ENCODE measurements around the gene MEIS2.

MEIS2 gene

GRCh38 chr15:37107744-37108380 lies 7.5 kb upstream of the MEIS2 start:
- Mint-ChIP-seq H3K9me3 (peaks cover 0 to 4% of the 10 kb centered on the region in 2 donors), H3K4me1 (peaks cover 8 to 24% of the 10 kb centered on the region in 2 donors), H3K27ac (no peak overlapping the region), H3K4me3 (no peak overlapping the region), H3K36me3 (peaks cover 0 to 3% of the 10 kb centered on the region in 2 donors), H3K27me3 (peaks cover 79 to 82% of the 10 kb centered on the region in 2 donors)
- no peak for DNase-seq
- no peak for ATAC-seq (replicated peaks)

GRCh38 chr15:37107071-37107743 lies 6.9 kb upstream of the MEIS2 start:
- Mint-ChIP-seq H3K27ac (no peak overlapping the region), H3K36me3 (peaks cover 2 to 6% of the 10 kb centered on the region in 2 donors), H3K9me3 (peaks cover 5 to 8% of the 10 kb centered on the region in 2 donors), H3K27me3 (peaks cover 82% of the 10 kb centered on the region in 2 donors), H3K4me3 (no peak overlapping the region), H3K4me1 (peaks cover 10 to 28% of the 10 kb centered on the region in 2 donors)
- no peak for ATAC-seq (replicated peaks)
- DNase-seq = no peak

- no peak for DNase-seq
- H3K4me3 Mint-ChIP-seq = no peak overlapping the region
Observed at GRCh38 chr15:37106490-37107001, 6.2 kb upstream of the MEIS2 start.

GRCh38 chr15:37105889-37106288 lies 5.5 kb upstream of the MEIS2 start:
- H3K36me3 Mint-ChIP-seq = peaks cover 3 to 12% of the 10 kb centered on the region in 2 donors
- H3K4me1 Mint-ChIP-seq = peaks cover 14 to 31% of the 10 kb centered on the region in 2 donors

More at GRCh38 chr15:37106490-37107001, 6.2 kb upstream of the MEIS2 start:
- peaks cover 82% of the 10 kb centered on the region in 2 donors for H3K27me3 Mint-ChIP-seq
- ATAC-seq (replicated peaks) = no peak
- H3K27ac Mint-ChIP-seq = no peak overlapping the region
- H3K4me1 Mint-ChIP-seq = peaks cover 12 to 31% of the 10 kb centered on the region in 2 donors
- peaks cover 7 to 10% of the 10 kb centered on the region in 2 donors for H3K9me3 Mint-ChIP-seq
- peaks cover 3 to 8% of the 10 kb centered on the region in 2 donors for H3K36me3 Mint-ChIP-seq

GRCh38 chr15:37105029-37105428 lies 4.7 kb upstream of the MEIS2 start:
- Mint-ChIP-seq H3K4me3 (no peak overlapping the region), H3K9me3 (peaks cover 7 to 11% of the 10 kb centered on the region in 2 donors), H3K27ac (no peak overlapping the region), H3K27me3 (peaks cover 81 to 82% of the 10 kb centered on the region in 2 donors), H3K36me3 (peaks cover 3 to 16% of the 10 kb centered on the region in 2 donors), H3K4me1 (peaks cover 16 to 31% of the 10 kb centered on the region in 2 donors)
- no peak for ATAC-seq (replicated peaks)
- DNase-seq = no peak

More at GRCh38 chr15:37105889-37106288, 5.5 kb upstream of the MEIS2 start:
- ATAC-seq (replicated peaks) = no peak
- Mint-ChIP-seq H3K9me3 (peaks cover 7 to 11% of the 10 kb centered on the region in 2 donors), H3K27ac (no peak overlapping the region), H3K4me3 (no peak overlapping the region), H3K27me3 (peaks cover 81 to 82% of the 10 kb centered on the region in 2 donors)
- DNase-seq = no peak

GRCh38 chr15:37104424-37104981 lies 4.2 kb upstream of the MEIS2 start:
- Mint-ChIP-seq H3K36me3 (peaks cover 3 to 16% of the 10 kb centered on the region in 2 donors), H3K4me3 (no peak overlapping the region), H3K4me1 (peaks cover 17 to 34% of the 10 kb centered on the region in 2 donors), H3K9me3 (peaks cover 7 to 11% of the 10 kb centered on the region in 2 donors), H3K27ac (no peak overlapping the region), H3K27me3 (peaks cover 78 to 80% of the 10 kb centered on the region in 2 donors)
- DNase-seq (no peak), ATAC-seq (replicated peaks) (no peak)

GRCh38 chr15:37103475-37104423 lies 3.4 kb upstream of the MEIS2 start:
- Mint-ChIP-seq H3K4me3 (no peak overlapping the region), H3K4me1 (peaks cover 21 to 42% of the 10 kb centered on the region in 2 donors), H3K27me3 (peaks cover 76 to 83% of the 10 kb centered on the region in 2 donors), H3K36me3 (peaks cover 3 to 16% of the 10 kb centered on the region in 2 donors), H3K9me3 (peaks cover 7 to 11% of the 10 kb centered on the region in 2 donors), H3K27ac (no peak overlapping the region)
- ATAC-seq (replicated peaks) (no peak), DNase-seq (no peak)

- peaks cover 3 to 13% of the 10 kb centered on the region in 2 donors for H3K36me3 Mint-ChIP-seq
- DNase-seq = no peak
- ATAC-seq (replicated peaks) = no peak
- peaks cover 26 to 48% of the 10 kb centered on the region in 2 donors for H3K4me1 Mint-ChIP-seq
- peaks cover 7 to 9% of the 10 kb centered on the region in 2 donors for H3K9me3 Mint-ChIP-seq
- H3K27ac Mint-ChIP-seq = no peak overlapping the region
- peaks cover 75 to 84% of the 10 kb centered on the region in 2 donors for H3K27me3 Mint-ChIP-seq
- H3K4me3 Mint-ChIP-seq = no peak overlapping the region
Observed at GRCh38 chr15:37103163-37103435, 2.8 kb upstream of the MEIS2 start.

GRCh38 chr15:37102305-37103162 lies 2.2 kb upstream of the MEIS2 start:
- ATAC-seq (replicated peaks) (no peak), DNase-seq (no peak)
- H3K4me1 Mint-ChIP-seq = peaks cover 32 to 54% of the 10 kb centered on the region in 2 donors
- H3K36me3 Mint-ChIP-seq = peaks cover 3 to 13% of the 10 kb centered on the region in 2 donors
- H3K4me3 Mint-ChIP-seq = peak overlapping the region; percentile 61
- H3K27me3 Mint-ChIP-seq = peaks cover 75 to 84% of the 10 kb centered on the region in 2 donors
- H3K27ac Mint-ChIP-seq = peak overlapping the region; percentile 88
- H3K9me3 Mint-ChIP-seq = peaks cover 7 to 9% of the 10 kb centered on the region in 2 donors

GRCh38 chr15:37101980-37102304 lies 1.6 kb upstream of the MEIS2 start:
- H3K4me1 Mint-ChIP-seq = peaks cover 34 to 60% of the 10 kb centered on the region in 2 donors
- DNase-seq (no peak), ATAC-seq (replicated peaks) (no peak)
- peaks cover 3 to 13% of the 10 kb centered on the region in 2 donors for H3K36me3 Mint-ChIP-seq
- peaks cover 77 to 85% of the 10 kb centered on the region in 2 donors for H3K27me3 Mint-ChIP-seq
- H3K27ac Mint-ChIP-seq = peak overlapping the region; percentile 88
- H3K4me3 Mint-ChIP-seq = peak overlapping the region; percentile 83 to 90
- peaks cover 7 to 9% of the 10 kb centered on the region in 2 donors for H3K9me3 Mint-ChIP-seq

- ATAC-seq (replicated peaks) (peak; percentile 34 to 58), DNase-seq (no peak)
- H3K27me3 Mint-ChIP-seq = peaks cover 77 to 85% of the 10 kb centered on the region in 2 donors
- peaks cover 3 to 13% of the 10 kb centered on the region in 2 donors for H3K36me3 Mint-ChIP-seq
- H3K27ac Mint-ChIP-seq = peak overlapping the region; percentile 82
- peaks cover 34 to 56% of the 10 kb centered on the region in 2 donors for H3K4me1 Mint-ChIP-seq
- peaks cover 7 to 12% of the 10 kb centered on the region in 2 donors for H3K9me3 Mint-ChIP-seq
- H3K4me3 Mint-ChIP-seq = peak overlapping the region; percentile 83 to 90
Observed at GRCh38 chr15:37100966-37101215, 542 bp upstream of the MEIS2 start.

- Mint-ChIP-seq H3K4me3 (peak overlapping the region; percentile 83 to 90), H3K27me3 (peaks cover 80 to 88% of the 10 kb centered on the region in 2 donors), H3K4me1 (peaks cover 34 to 61% of the 10 kb centered on the region in 2 donors), H3K9me3 (peaks cover 7 to 12% of the 10 kb centered on the region in 2 donors), H3K27ac (peak overlapping the region; percentile 90), H3K36me3 (peaks cover 3 to 13% of the 10 kb centered on the region in 2 donors)
- DNase-seq (no peak), ATAC-seq (replicated peaks) (peak; percentile 28 to 34)
Observed at GRCh38 chr15:37099319-37100108, 835 bp downstream of the MEIS2 start.

Measured in stimulated activated naive B cell treated with anti-CD40 and anti-IgM and Interleukin-4, amounts not matched to agents 10 μg/mL and 1 μg/mL and 100 μg/mL, for 72 hours (primary cell).